IPS-20b (cell line): ENCODE data around the gene SEMA6A.

Source experiments
- H3K27ac ChIP-seq: one replicate; pipeline ENCODE4 v1.5.1; 2013; ENCODE audit warnings: low read length
- H3K27me3 ChIP-seq: 2 replicates; pipeline ENCODE4 v1.6.1; 2013; ENCODE audit warnings: mild to moderate bottlenecking, low read length, inconsistent platforms; ENCODE audit not compliant: insufficient read depth
- H3K36me3 ChIP-seq: 2 replicates; pipeline ENCODE4 v1.6.1; 2013; ENCODE audit warnings: low read depth, mild to moderate bottlenecking, inconsistent platforms, low read length, moderate library complexity; ENCODE audit not compliant: insufficient read depth
- H3K4me1 ChIP-seq: 2 replicates; pipeline ENCODE4 v1.6.1; 2013; ENCODE audit warnings: mild to moderate bottlenecking, control low read depth, inconsistent platforms, low read length, moderate library complexity; ENCODE audit not compliant: insufficient read depth
- H3K4me3 ChIP-seq: 2 replicates; pipeline ENCODE4 v1.5.1; 2013; ENCODE audit warnings: mild to moderate bottlenecking, low read length, inconsistent platforms
- H3K9ac ChIP-seq: 2 replicates; pipeline ENCODE4 v1.6.1; 2013; ENCODE audit warnings: low read depth, mild to moderate bottlenecking, inconsistent platforms, low read length, moderate library complexity
- H3K9me3 ChIP-seq: 2 replicates; pipeline ENCODE4 v1.6.1; 2013; ENCODE audit warnings: mild to moderate bottlenecking, low read depth, low read length, inconsistent platforms; ENCODE audit not compliant: insufficient read depth

Gene SEMA6A

DNA sequence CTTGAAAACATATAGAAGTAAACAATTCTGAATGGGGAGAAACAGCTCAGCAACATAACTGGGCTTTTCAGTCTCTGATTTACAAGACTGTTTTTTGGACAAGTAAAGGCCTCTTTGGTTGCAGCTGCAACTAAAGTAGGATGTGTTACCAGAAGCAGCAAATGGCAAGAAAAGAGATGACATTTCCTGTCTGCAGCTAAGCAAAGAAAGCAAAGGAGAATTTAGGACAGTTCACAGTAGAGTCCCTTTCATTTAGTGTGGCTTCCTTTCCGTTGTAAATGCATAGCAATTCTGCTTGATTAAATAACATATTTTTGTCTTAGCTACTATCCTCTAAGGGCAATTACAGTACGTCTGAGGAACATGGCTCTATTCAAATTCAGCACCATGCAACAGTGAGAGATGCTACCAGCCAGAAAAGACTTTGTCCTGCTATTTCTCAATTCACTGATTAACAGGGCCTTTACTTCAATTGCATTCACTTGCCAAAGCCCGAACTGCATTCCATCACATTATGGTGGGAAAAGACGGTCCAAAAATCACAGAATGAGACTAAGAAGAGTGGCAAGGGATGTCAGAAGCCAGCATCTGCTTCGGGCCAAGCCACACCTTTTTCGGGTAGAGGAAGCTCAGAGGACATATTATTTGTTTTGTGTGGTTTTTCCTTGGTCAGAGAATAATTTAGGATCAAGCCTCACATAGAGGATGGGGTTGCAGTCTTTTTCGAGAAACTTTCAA, 107.7 kb downstream of the SEMA6A start:
- Histone ChIP-seq H3K4me1 (no peaks in the 10 kb centered on the region), H3K9me3 (no peaks in the 10 kb centered on the region), H3K4me3 (no peak overlapping the region), H3K36me3 (peaks cover 100% of the 10 kb centered on the region), H3K27me3 (no peaks in the 10 kb centered on the region), H3K27ac (no peak overlapping the region), H3K9ac (no peak overlapping the region)

DNA sequence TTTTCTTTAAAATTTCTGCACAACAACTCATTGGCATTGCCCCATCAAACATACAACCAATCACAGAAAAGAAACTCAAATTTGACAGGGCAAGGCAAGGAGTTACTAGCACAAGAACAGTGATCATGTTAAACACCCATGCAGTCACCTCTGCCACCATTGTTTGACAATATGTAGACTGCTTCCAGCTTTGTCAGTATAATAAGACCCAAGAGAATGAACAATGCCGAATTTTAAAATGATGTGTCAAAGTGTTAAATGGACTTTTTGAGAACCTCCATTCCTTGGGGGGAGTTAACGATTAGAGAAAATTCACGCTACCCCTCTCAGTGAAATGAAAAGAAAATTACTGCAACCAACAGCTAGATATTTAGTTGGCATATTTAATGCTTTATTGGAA, 109.2 kb downstream of the SEMA6A start:
- no peaks in the 10 kb centered on the region for H3K9me3 ChIP-seq
- peaks cover 95% of the 10 kb centered on the region for H3K36me3 ChIP-seq
- H3K4me3 ChIP-seq = no peak overlapping the region
- H3K9ac ChIP-seq = no peak overlapping the region; the same call in 1 of the 2 replicates
- no peak overlapping the region for H3K27ac ChIP-seq
- no peaks in the 10 kb centered on the region for H3K27me3 ChIP-seq
- peaks cover 6% of the 10 kb centered on the region; the same call in 1 of the 2 replicates for H3K4me1 ChIP-seq

DNA sequence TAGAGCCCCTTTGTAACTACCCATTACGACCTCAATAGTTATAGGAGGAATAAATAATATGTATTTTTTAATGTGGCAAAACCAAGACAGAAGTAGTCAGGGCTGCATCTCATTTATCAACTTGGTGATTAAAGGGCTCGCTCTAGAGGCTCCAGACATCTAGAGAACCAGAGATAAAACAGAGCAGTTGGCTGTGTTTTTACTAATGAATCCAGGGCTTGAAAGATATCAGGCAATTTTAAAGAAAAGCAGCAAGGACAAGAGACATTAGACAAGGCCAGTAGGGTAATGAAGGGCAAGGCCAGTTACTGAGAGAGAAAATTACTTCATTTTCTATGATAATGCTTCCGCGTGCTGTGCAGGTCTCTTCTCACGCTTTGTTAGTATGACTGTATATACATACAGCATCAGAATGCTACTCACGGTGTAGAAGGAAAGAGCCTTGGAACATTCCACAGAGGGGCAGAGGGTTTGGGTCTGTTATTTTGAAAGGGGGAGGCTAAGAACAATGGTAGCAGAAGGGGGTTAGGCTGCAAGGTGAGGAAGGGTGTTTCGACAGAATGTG, 110.4 kb downstream of the SEMA6A start:
- Histone ChIP-seq H3K36me3 (peaks cover 90% of the 10 kb centered on the region), H3K27ac (no peak overlapping the region), H3K4me3 (no peak overlapping the region), H3K9ac (no peak overlapping the region), H3K4me1 (peaks cover 6% of the 10 kb centered on the region; the same call in 1 of the 2 replicates), H3K9me3 (no peaks in the 10 kb centered on the region), H3K27me3 (no peaks in the 10 kb centered on the region)

DNA sequence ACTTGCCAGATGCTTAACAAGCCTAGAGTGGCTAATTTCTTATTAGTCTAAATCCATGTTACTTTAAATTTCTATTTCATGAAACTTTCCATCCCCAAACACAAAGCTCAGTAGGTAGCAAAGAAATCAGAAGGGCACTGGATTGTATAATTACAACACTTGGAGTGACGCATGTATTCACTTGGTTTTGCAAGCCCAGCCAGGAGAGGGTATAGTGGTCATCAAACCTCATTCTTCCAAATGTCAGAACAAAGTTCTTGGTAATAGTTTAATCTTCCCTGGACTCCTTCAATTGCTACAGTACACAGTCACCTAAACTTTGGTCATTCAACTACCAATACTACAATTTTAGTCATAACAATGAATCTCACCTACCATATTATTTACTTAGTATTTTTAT, 112.1 kb downstream of the SEMA6A start:
- H3K9ac ChIP-seq = no peak overlapping the region
- H3K27me3 ChIP-seq = no peaks in the 10 kb centered on the region
- H3K9me3 ChIP-seq = no peaks in the 10 kb centered on the region
- no peak overlapping the region for H3K4me3 ChIP-seq
- peaks cover 90% of the 10 kb centered on the region for H3K36me3 ChIP-seq
- H3K4me1 ChIP-seq = peaks cover 6% of the 10 kb centered on the region; the same call in 1 of the 2 replicates
- H3K27ac ChIP-seq = no peak overlapping the region

DNA sequence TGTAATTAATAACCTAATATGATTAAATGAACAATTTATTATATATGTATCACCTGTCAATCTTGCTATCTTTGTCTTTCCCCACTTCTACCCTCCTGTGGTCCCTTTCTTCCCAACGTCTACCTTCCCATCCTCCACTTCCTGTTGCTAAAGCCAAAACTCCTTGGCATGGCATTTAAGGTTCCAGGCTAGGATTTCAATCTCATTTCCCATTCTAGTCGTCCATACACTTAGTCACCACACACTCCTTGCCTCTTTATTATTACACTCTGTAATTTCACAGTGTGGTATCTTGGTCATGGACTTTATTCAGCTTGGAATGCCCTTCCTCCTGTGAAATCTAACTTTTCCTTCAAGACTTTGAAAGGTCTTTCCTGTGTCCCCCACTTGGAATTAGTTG, 115.3 kb downstream of the SEMA6A start:
- Histone ChIP-seq H3K4me3 (no peak overlapping the region), H3K36me3 (peaks cover 90% of the 10 kb centered on the region), H3K9ac (no peak overlapping the region), H3K27me3 (no peaks in the 10 kb centered on the region), H3K9me3 (no peaks in the 10 kb centered on the region), H3K27ac (no peak overlapping the region), H3K4me1 (peaks cover 6% of the 10 kb centered on the region)

DNA sequence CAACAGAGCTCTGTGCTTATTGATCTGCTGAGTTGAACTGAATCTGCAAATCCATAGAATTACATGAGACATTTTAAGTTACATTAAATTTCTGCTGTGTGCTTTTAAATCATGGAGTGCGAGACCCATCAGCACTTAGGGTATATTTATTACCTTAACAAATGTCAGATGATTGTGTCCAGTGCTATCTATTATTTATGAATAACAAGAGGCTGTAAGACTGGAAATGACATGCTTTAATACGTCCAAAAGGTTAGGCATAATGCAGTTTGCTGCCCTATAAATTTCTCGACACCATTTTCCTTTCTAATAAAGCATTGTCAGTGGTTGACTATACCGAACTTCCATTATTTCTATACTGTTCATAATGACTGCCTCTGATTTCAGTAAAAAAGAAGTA, 117.6 kb downstream of the SEMA6A start:
- no peaks in the 10 kb centered on the region for H3K27me3 ChIP-seq
- no peak overlapping the region for H3K27ac ChIP-seq
- H3K4me1 ChIP-seq = peaks cover 21% of the 10 kb centered on the region
- H3K4me3 ChIP-seq = no peak overlapping the region
- no peak overlapping the region for H3K9ac ChIP-seq
- H3K36me3 ChIP-seq = peaks cover 87% of the 10 kb centered on the region
- no peaks in the 10 kb centered on the region for H3K9me3 ChIP-seq

DNA sequence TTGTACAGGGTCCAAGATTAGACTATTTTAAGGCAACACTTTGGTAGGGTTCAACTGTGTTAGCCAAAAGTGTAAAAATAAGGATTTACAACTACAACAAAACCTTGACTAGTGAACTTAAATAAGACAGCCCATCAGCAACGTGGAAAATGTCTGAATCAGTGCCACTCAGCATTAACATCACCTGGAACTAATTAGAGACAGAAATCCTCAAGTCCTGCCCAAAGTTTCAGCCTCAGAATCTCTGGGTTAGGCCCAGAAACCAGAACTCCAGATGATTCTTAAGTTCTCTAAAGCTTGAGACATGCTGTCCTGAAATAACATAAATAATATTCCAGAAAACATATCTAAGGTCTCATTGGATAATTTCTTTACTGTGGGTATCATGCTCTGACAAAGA, 118.6 kb downstream of the SEMA6A start:
- Histone ChIP-seq H3K9ac (no peak overlapping the region), H3K9me3 (no peaks in the 10 kb centered on the region), H3K36me3 (peaks cover 86% of the 10 kb centered on the region), H3K4me1 (peaks cover 23% of the 10 kb centered on the region), H3K27me3 (no peaks in the 10 kb centered on the region), H3K4me3 (no peak overlapping the region), H3K27ac (no peak overlapping the region)

DNA sequence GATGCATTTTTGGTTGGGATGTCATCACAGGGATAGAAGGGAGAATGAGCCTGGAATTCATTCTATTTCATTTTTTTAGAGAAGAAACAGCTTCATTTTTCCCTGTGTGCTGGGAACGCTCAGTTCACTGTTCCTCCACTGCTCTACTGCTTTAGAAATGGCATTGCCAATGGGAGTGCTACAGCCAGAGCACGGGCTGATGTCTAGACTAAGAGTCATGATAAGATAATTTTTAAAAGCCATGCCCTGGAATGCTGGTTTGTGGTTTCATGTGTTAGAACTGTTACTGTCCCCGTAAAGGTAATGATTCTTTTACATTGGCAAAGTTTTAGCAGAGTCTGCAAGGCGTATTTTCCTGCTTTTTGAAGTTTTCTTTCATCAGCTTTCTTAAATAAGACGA, 119.6 kb downstream of the SEMA6A start:
- Histone ChIP-seq H3K9ac (no peak overlapping the region), H3K9me3 (no peaks in the 10 kb centered on the region), H3K27me3 (no peaks in the 10 kb centered on the region), H3K4me3 (no peak overlapping the region), H3K27ac (no peak overlapping the region), H3K36me3 (peaks cover 94% of the 10 kb centered on the region), H3K4me1 (peaks cover 31% of the 10 kb centered on the region)

DNA sequence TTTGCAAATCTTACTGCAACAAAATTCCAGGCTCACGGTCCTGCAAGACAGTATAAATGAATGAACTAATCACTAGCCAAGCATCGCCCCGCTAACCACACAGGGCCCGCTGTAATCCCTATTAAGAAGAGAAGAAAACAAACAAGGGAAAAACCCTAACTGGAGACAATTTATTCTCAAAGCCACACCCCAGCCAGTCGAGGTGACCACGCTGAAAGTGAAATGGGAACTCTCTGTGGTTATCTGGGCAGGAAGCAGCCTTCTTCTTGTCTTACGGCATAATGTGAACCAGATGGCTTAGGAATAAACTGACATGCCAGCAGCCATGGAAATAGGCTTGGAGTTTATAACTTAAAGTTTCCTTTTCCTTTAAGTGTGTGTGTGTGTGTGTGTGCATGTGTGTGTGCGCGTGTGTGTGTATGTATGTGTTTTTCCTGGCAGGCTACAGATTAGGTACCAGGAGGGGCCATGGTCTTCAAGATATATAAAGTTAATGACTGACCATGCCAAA, 120.2 kb downstream of the SEMA6A start:
- H3K4me3 ChIP-seq = no peak overlapping the region
- H3K4me1 ChIP-seq = peaks cover 37% of the 10 kb centered on the region
- peaks cover 92% of the 10 kb centered on the region for H3K36me3 ChIP-seq
- H3K27me3 ChIP-seq = no peaks in the 10 kb centered on the region
- no peaks in the 10 kb centered on the region for H3K9me3 ChIP-seq
- no peak overlapping the region for H3K27ac ChIP-seq
- H3K9ac ChIP-seq = no peak overlapping the region

DNA sequence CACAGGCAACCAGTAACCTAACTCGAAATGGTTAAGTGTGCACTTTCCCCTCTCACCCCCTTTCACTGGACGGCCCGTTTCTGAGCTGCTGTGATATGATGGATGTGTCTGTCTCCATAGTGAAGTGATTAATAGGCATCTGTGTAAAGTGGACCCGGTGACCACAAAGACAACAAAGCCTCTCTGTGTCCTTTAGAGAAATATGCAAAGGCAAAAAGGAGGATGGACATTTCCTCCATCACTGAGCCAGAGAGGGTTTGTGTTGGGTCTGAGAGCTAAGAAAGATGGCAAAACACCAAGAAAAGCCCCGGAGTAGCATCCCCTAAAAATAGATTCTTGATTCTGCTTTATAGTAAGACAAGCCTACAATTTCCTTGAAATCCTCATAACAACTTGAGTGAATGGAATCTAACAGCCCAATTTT, 120.6 kb downstream of the SEMA6A start:
- H3K36me3 ChIP-seq = peaks cover 92% of the 10 kb centered on the region
- H3K4me3 ChIP-seq = no peak overlapping the region
- peaks cover 42% of the 10 kb centered on the region for H3K4me1 ChIP-seq
- no peaks in the 10 kb centered on the region for H3K27me3 ChIP-seq
- H3K27ac ChIP-seq = no peak overlapping the region
- H3K9me3 ChIP-seq = no peaks in the 10 kb centered on the region
- H3K9ac ChIP-seq = no peak overlapping the region

DNA sequence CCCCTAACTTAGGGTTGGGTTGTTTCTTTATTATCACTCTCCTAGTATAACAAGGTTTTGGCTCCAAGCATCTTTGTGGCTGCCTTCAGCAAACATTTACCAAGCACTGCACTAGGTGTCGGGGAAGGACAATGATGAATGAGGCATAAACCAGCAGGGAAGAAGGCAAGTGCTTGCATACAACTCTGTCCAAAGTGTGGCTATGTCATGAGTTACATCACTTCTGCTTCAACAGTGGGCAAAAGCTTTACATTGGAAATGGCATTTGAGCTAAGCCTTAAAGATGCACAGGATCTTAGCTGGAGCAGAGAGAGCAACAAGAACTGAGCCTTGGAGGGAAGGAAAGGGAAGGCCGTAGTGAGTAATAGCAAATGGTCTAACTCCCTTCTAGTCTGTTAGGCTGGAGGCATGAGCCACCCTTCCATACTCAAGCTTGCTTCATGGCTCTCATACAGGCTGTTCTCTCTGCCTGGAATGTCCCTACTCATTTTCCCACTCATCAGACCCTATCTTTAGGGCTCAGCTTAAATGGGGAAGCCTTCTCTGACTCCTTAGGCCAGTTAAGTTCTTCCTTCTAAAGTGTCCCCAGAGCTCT, 121.8 kb downstream of the SEMA6A start:
- Histone ChIP-seq H3K36me3 (peaks cover 92% of the 10 kb centered on the region), H3K27ac (no peak overlapping the region), H3K4me3 (no peak overlapping the region), H3K9me3 (no peaks in the 10 kb centered on the region), H3K27me3 (no peaks in the 10 kb centered on the region), H3K4me1 (peaks cover 47% of the 10 kb centered on the region), H3K9ac (no peak overlapping the region)
